Effector memory CD4-positive, alpha-beta T cell (primary cell): Measurements from ENCODE around the gene DNASE2B.

Experiments used
- DNase-seq, 3 donors: peaks; one replicate each; pipeline ENCODE4 v3.0.0-alpha.2; 2020
- H3K27ac ChIP-seq: 2 replicates; pipeline ENCODE4 v1.7.0; 2013; ENCODE audit warnings: mild to moderate bottlenecking, low read length, moderate library complexity; ENCODE audit not compliant: insufficient read depth, poor library complexity, severe bottlenecking
- H3K27me3 ChIP-seq: replicated peaks from 2 replicates; pipeline ENCODE4 v1.7.0; 2013; ENCODE audit warnings: mild to moderate bottlenecking, low read length; ENCODE audit not compliant: insufficient read depth, control insufficient read depth, poor library complexity, severe bottlenecking
- H3K36me3 ChIP-seq: 2 replicates; pipeline ENCODE4 v1.7.0; 2013; ENCODE audit warnings: mild to moderate bottlenecking, low read length, moderate library complexity; ENCODE audit not compliant: control insufficient read depth, insufficient read depth
- H3K4me1 ChIP-seq: 2 replicates; pipeline ENCODE4 v1.7.0; 2013; ENCODE audit warnings: low read length, mild to moderate bottlenecking; ENCODE audit not compliant: control insufficient read depth, insufficient read depth, poor library complexity, severe bottlenecking
- H3K4me3 ChIP-seq: 2 replicates; pipeline ENCODE4 v1.7.0; 2013; ENCODE audit warnings: low read length, low read depth, mild to moderate bottlenecking; ENCODE audit not compliant: insufficient read depth, poor library complexity, severe bottlenecking
- H3K9me3 ChIP-seq: 2 replicates; pipeline ENCODE4 v1.7.0; 2013; ENCODE audit warnings: mild to moderate bottlenecking, low read length, moderate library complexity; ENCODE audit not compliant: control insufficient read depth

DNASE2B gene

DNA sequence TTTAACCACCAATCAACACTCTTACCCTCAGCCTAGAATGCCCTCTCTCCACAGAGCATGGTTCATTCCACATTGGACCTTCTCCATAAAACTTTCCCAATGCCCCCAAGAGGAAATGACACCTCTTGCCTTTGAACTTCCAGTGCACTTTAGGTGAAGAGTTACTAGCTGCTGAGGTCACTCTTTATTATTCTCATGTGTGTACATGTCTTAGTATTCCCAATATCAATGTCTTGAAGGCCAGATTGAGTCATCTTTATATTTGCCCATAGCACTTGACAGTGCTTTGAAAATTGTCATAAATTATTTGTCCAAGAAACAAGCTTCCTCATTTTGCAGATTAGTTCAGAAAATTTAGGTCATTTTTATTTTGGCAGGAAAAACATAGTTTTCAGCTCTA lies 8.1 kb upstream of the DNASE2B start:
- H3K36me3 ChIP-seq, result no peaks in the 10 kb centered on the region
- H3K9me3 ChIP-seq, result no peaks in the 10 kb centered on the region
- H3K27me3 ChIP-seq, result no peaks in the 10 kb centered on the region
- DNase-seq, result no peak
- no peaks in the 10 kb centered on the region for H3K4me1 ChIP-seq
- H3K27ac ChIP-seq, result no peak overlapping the region
- no peak overlapping the region for H3K4me3 ChIP-seq

- no peaks in the 10 kb centered on the region for H3K9me3 ChIP-seq
- no peaks in the 10 kb centered on the region for H3K4me1 ChIP-seq
- no peaks in the 10 kb centered on the region for H3K27me3 ChIP-seq
- no peaks in the 10 kb centered on the region for H3K36me3 ChIP-seq
- no peak overlapping the region for H3K27ac ChIP-seq
- no peak for DNase-seq
- H3K4me3 ChIP-seq, result no peak overlapping the region
Observed at GRCh38 chr1:84401156-84401555, 2.9 kb downstream of the DNASE2B start.

DNA sequence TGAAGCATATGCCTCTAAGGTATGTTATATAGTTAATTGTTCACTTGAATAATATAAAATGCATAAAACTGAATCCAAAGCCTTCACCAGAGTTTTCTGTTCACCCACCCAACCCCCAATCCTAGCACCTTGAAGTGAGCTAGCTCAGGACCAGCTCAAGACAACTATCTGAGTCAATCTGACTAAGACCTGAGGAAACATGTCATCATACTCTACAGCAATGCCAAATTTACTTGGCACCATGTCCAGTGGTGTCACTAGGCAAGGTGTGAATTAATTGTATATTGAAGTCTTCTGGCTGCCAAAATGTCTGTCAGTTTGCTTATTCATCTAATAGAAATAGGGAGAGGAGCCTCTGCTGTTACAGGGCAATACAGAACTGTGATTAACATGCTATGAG lies 3.8 kb downstream of the DNASE2B start:
- Histone ChIP-seq H3K9me3 (no peaks in the 10 kb centered on the region), H3K36me3 (no peaks in the 10 kb centered on the region), H3K4me3 (no peak overlapping the region), H3K27me3 (no peaks in the 10 kb centered on the region), H3K27ac (no peak overlapping the region), H3K4me1 (no peaks in the 10 kb centered on the region)
- no peak for DNase-seq

DNA sequence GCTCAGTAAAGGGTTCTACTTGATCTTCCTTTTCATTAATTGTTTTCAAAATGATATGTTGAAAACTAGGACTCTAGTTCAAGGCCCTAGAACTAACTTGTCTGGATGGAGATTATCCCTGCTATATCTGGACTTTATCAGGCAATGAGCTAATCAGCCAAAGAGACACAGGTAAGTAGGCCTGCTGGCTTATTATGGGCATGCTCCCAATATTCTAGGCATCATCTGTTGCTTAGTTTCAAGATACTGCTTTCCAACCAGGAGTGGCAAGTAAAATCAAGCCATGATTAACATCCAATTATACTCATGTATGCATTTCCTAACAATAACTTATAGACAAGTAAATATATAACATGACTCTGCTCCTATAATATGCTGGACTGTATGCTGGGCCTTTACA lies 4.2 kb downstream of the DNASE2B start:
- H3K4me3 ChIP-seq, result no peak overlapping the region
- DNase-seq, result no peak
- no peaks in the 10 kb centered on the region for H3K36me3 ChIP-seq
- H3K9me3 ChIP-seq, result no peaks in the 10 kb centered on the region
- no peaks in the 10 kb centered on the region for H3K27me3 ChIP-seq
- H3K4me1 ChIP-seq, result no peaks in the 10 kb centered on the region
- no peak overlapping the region for H3K27ac ChIP-seq

DNA sequence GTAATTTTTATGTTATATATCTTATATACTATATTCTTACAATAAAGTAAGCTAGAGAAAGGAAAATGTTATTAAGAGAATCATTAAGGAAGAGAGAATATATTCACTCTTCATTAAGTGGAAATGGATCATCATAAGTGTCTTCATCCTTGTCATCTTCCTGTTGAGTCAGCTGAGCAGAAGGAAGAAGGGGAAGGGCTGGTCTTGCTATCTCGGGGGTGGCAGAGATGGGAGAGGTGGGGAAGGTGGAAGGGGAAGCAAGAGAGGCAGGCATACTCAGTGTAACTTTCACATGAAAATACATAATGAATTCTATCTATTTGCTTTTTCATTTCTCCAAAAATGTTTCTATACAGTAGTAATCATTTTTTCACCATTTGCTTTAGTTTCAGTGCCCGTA lies 5.1 kb downstream of the DNASE2B start:
- no peaks in the 10 kb centered on the region for H3K9me3 ChIP-seq
- H3K36me3 ChIP-seq, result no peaks in the 10 kb centered on the region
- H3K4me1 ChIP-seq, result no peaks in the 10 kb centered on the region
- H3K4me3 ChIP-seq, result no peak overlapping the region
- H3K27me3 ChIP-seq, result no peaks in the 10 kb centered on the region
- no peak overlapping the region for H3K27ac ChIP-seq
- DNase-seq, result no peak

- Histone ChIP-seq H3K27me3 (no peaks in the 10 kb centered on the region), H3K36me3 (no peaks in the 10 kb centered on the region), H3K27ac (no peak overlapping the region), H3K4me3 (no peak overlapping the region), H3K9me3 (no peaks in the 10 kb centered on the region), H3K4me1 (no peaks in the 10 kb centered on the region)
- no peak for DNase-seq
Observed at GRCh38 chr1:84406346-84406861, 8.1 kb downstream of the DNASE2B start.

GRCh38 chr1:84407524-84407923 lies 9.2 kb downstream of the DNASE2B start:
- Histone ChIP-seq H3K4me1 (no peaks in the 10 kb centered on the region), H3K27me3 (no peaks in the 10 kb centered on the region), H3K9me3 (no peaks in the 10 kb centered on the region), H3K4me3 (no peak overlapping the region), H3K36me3 (no peaks in the 10 kb centered on the region), H3K27ac (no peak overlapping the region)
- DNase-seq, result no peak

GRCh38 chr1:84407958-84408422 lies 9.7 kb downstream of the DNASE2B start:
- no peaks in the 10 kb centered on the region for H3K4me1 ChIP-seq
- DNase-seq, result no peak
- no peak overlapping the region for H3K27ac ChIP-seq

DNA sequence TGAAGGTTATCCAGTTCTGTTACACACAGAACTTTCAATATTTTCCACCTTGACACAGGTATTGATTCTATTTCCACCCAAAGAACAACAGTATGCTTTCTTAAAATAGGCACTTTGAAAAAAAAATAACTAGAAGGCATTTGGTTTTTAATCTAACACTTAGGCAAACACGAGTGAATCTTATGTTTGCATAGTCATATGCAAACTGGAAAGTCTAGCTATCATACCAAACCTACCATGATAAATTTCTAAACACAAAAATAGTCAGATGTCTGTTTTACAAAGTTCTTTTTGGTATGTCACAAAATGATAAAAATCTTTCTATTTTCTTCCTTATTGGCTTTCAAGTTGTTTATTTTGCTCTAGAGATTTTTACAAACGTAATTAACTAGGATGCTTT lies 11.6 kb downstream of the DNASE2B start:
- Histone ChIP-seq H3K4me1 (no peaks in the 10 kb centered on the region), H3K9me3 (no peaks in the 10 kb centered on the region), H3K36me3 (no peaks in the 10 kb centered on the region), H3K27ac (no peak overlapping the region), H3K4me3 (no peak overlapping the region), H3K27me3 (no peaks in the 10 kb centered on the region)
- no peak for DNase-seq

More at GRCh38 chr1:84407958-84408422, 9.7 kb downstream of the DNASE2B start:
- H3K4me3 ChIP-seq, result no peak overlapping the region
- no peaks in the 10 kb centered on the region for H3K36me3 ChIP-seq
- H3K27me3 ChIP-seq, result no peaks in the 10 kb centered on the region
- H3K9me3 ChIP-seq, result no peaks in the 10 kb centered on the region

- Histone ChIP-seq H3K9me3 (no peaks in the 10 kb centered on the region), H3K4me3 (no peak overlapping the region), H3K4me1 (no peaks in the 10 kb centered on the region), H3K36me3 (no peaks in the 10 kb centered on the region), H3K27me3 (no peaks in the 10 kb centered on the region), H3K27ac (no peak overlapping the region)
- no peak for DNase-seq
Observed at GRCh38 chr1:84410328-84411095, 12.2 kb downstream of the DNASE2B start.
